K562 (cell line): ENCODE results near the gene NOL11. TPM values are rescaled to one million over a fixed set of nuclear protein-coding genes. Genes with fewer than 3 reads are reported as not detected.
A peak's percentile ranks its signal among the peaks of the same experiment; 100 is the strongest.

Experiments used
- ATF1 ChIP-seq, 2 experiments: fragments of 450-650 bp in 1 of 2; IDR thresholded peaks; 2 replicates each; pipeline ENCODE4 v1.6.1; 2016; ENCODE audit warnings: missing compliant biosample characterization in 1 of 2, missing genetic modification characterization in 1 of 2
- ATF7 ChIP-seq: fragments of 450-650 bp; IDR thresholded peaks from 2 replicates; pipeline ENCODE4 v1.7.1; 2014; ENCODE audit warnings: mild to moderate bottlenecking, moderate library complexity
- E2F5 ChIP-seq: sonication (generic); formaldehyde crosslinking; IDR thresholded peaks from 2 replicates; pipeline ENCODE4 v1.8.0; 2022; ENCODE audit warnings: mild to moderate bottlenecking, missing genetic modification reagents
- ELF1 ChIP-seq: fragments of 200-800 bp; sonication (Bioruptor generic); IDR thresholded peaks from 2 replicates; pipeline ENCODE4 v1.6.1; 2016; ENCODE audit warnings: missing genetic modification characterization, missing compliant biosample characterization
- EWSR1 ChIP-seq: fragments of 450-650 bp; IDR thresholded peaks from 2 replicates; pipeline ENCODE4 v1.6.1; 2018; ENCODE audit warnings: borderline replicate concordance, mild to moderate bottlenecking, low read depth, moderate library complexity; ENCODE audit not compliant: partially characterized antibody
- FOXK2 ChIP-seq, 2 experiments: fragments of 450-650 bp; IDR thresholded peaks in 1 of 2; conservative IDR thresholded peaks in 1 of 2; 2 replicates each; pipeline ENCODE4 v1.6.1; 2016; ENCODE audit warnings: low read depth in 2 of 2, mild to moderate bottlenecking in 1 of 2
- KAT7 ChIP-seq: sonication (generic); formaldehyde crosslinking; IDR thresholded peaks from 2 replicates; pipeline ENCODE4 v1.8.0; 2022; ENCODE audit warnings: missing genetic modification reagents, mild to moderate bottlenecking, borderline replicate concordance
- KDM4B ChIP-seq, 2 experiments: fragments of 450-650 bp in 1 of 2; sonication (generic) in 1 of 2; IDR thresholded peaks; 2 replicates each; pipeline ENCODE4 v1.6.1; 2016 to 2017; ENCODE audit warnings: borderline replicate concordance in 2 of 2, antibody characterized with exemption in 1 of 2, low read depth in 1 of 2, mild to moderate bottlenecking in 1 of 2
- KLF6 ChIP-seq: fragments of 250-450 bp; sonication (Bioruptor Pico); IDR thresholded peaks from 2 replicates; pipeline ENCODE4 v1.4.0; 2020; ENCODE audit warnings: mild to moderate bottlenecking, moderate library complexity, borderline replicate concordance
- MEF2D ChIP-seq: conservative IDR thresholded peaks from 2 replicates; pipeline ENCODE4 v1.6.1; 2016; ENCODE audit warnings: low read depth, missing genetic modification characterization, missing compliant biosample characterization
- MLLT1 ChIP-seq, 2 experiments: fragments of 450-650 bp; IDR thresholded peaks; 2 replicates each; pipeline ENCODE4 v1.6.1; 2016
- NCOA1 ChIP-seq: fragments of 450-650 bp; IDR thresholded peaks from 2 replicates; pipeline ENCODE4 v1.6.1; 2016; ENCODE audit warnings: low read depth
- NR1H2 ChIP-seq: sonication (generic); formaldehyde crosslinking; IDR thresholded peaks from 2 replicates; pipeline ENCODE4 v1.4.0; 2020; ENCODE audit warnings: mild to moderate bottlenecking, missing genetic modification reagents
- PHF20 ChIP-seq: fragments of 450-650 bp; IDR thresholded peaks from 2 replicates; pipeline ENCODE4 v1.6.1; 2018; ENCODE audit not compliant: partially characterized antibody
- PKNOX1 ChIP-seq: fragments of 450-650 bp; IDR thresholded peaks from 2 replicates; pipeline ENCODE4 v1.6.1; 2016
- PRPF4 ChIP-seq: fragments of 200-400 bp; formaldehyde crosslinking; IDR thresholded peaks from one replicate; pipeline ENCODE4 v1.6.1; 2017; ENCODE audit warnings: low read length, low read depth, mild to moderate bottlenecking; ENCODE audit not compliant: insufficient read depth, poor library complexity, severe bottlenecking
- SAFB2 ChIP-seq: fragments of 200-400 bp; formaldehyde crosslinking; IDR thresholded peaks from 2 replicates; pipeline ENCODE4 v1.6.1; 2018; ENCODE audit warnings: borderline replicate concordance, low read length, low read depth, moderate library complexity; ENCODE audit not compliant: severe bottlenecking
- SMAD2 ChIP-seq: fragments of 150-350 bp; IDR thresholded peaks from 2 replicates; pipeline ENCODE4 v1.6.1; 2014; ENCODE audit warnings: low read depth, mild to moderate bottlenecking, low read length
- SREBF1 ChIP-seq: fragments of 150-350 bp; IDR thresholded peaks from 2 replicates; pipeline ENCODE4 v1.6.1; 2014; ENCODE audit warnings: antibody characterized with exemption, low read depth, low read length, borderline replicate concordance
- SRSF3 ChIP-seq: fragments of 200-400 bp; formaldehyde crosslinking; IDR thresholded peaks from 2 replicates; pipeline ENCODE4 v1.6.1; 2016; ENCODE audit warnings: mild to moderate bottlenecking, low read length, moderate library complexity; ENCODE audit not compliant: insufficient read depth
- SRSF9 ChIP-seq: fragments of 200-400 bp; formaldehyde crosslinking; IDR thresholded peaks from 2 replicates; pipeline ENCODE4 v1.6.1; 2017; ENCODE audit warnings: low read depth, low read length, borderline replicate concordance
- ZBTB5 ChIP-seq: fragments of 450-650 bp; IDR thresholded peaks from 2 replicates; pipeline ENCODE4 v1.6.1; 2017; ENCODE audit warnings: antibody characterized with exemption
- ZNF785 ChIP-seq: fragments of 250-450 bp; sonication (Bioruptor Pico); IDR thresholded peaks from 2 replicates; pipeline ENCODE4 v1.4.0; 2020; ENCODE audit warnings: mild to moderate bottlenecking
- polyA plus RNA-seq, 8 experiments: library from polyadenylated mRNA; depleted of rRNA in 4 of 8; stranded (reverse) in 5 of 8; unstranded in 3 of 8; fragments of >200 nt; fragmentation: Nextera tagmentation in 2 of 8; fragmentation: Illumina TruSeq in 1 of 8; extraction: Ambion mirVana in 2 of 8; extraction: Trizol in 1 of 8; gene quantifications; 2 replicates each; pipeline versions ENCODE4 v1.2.1 to v1.2.3, GENCODE V29; 2011 to 2014; ENCODE audit warnings: inconsistent platforms in 1 of 8, missing spikeins in 1 of 8
- total RNA-seq, 7 experiments: library from RNA; depleted of rRNA in 6 of 7; stranded (reverse); fragments of >200 nt in 6 of 7; fragmentation: Illumina TruSeq in 2 of 7; extraction: Trizol in 2 of 7; gene quantifications; 2 replicates each; pipeline versions ENCODE4 v1.2.1 to v1.2.3, GENCODE V29; 2011 to 2021; ENCODE audit warnings: low replicate concordance in 1 of 7

The NOL11 gene
- total and polyA plus RNA-seq, 9 of the 15 experiments (the other 6 are each of a cell fraction or from before 2014, with no cell fraction given), result 61.1 to 175 (median 121) TPM

GRCh38 chr17:67784364-67785121 lies 66.8 kb downstream of the NOL11 start (continued):
- TF ChIP-seq ATF1 (CRISPR knock-in tag; IDR thresholded peaks at IDR 0.05) (no peak), ATF1 (tag; IDR thresholded peaks at IDR 0.05) (0 out of 2 replicates have a peak, but pooled peaks have one; percentile 41), SRSF9 (no peak), ZNF785 (no peak), KLF6 (peak; percentile 32; the same call in 1 of the 2 replicates), KDM4B (IDR thresholded peaks at IDR 0.05; ENCODE audit: borderline replicate concordance in 2 of 2, low read depth in 1 of 2) (no peak), SAFB2 (no peak), MEF2D (tag) (peak; percentile 69), PRPF4 (no peak), SMAD2 (no peak), ELF1 (tag) (peak; percentile 50; the same call in 1 of the 2 replicates), EWSR1 (no peak), SRSF3 (no peak), NCOA1 (peak; percentile 81), ATF7 (peak; percentile 81), E2F5 (no peak), KAT7 (CRISPR knock-in tag) (no peak), SREBF1 (no peak), FOXK2 (conservative IDR thresholded peaks at IDR 0.05 in 1 of 2, IDR thresholded peaks at IDR 0.05 in 1 of 2; ENCODE audit: low read depth in 2 of 2) (peak; percentile 78 to 87; a peak in 3 of 4 replicates), PHF20 (no peak), NR1H2 (CRISPR knock-in tag) (no peak), MLLT1 (IDR thresholded peaks at IDR 0.05) (peak; percentile 9 to 22; a peak in 1 of 4 replicates), ZBTB5 (no peak), PKNOX1 (peak; percentile 39; the same call in 1 of the 2 replicates)
